Dermis microvascular lymphatic vessel endothelial cell (primary cell): ENCODE measurements around the gene GNAQ. TPM values are rescaled to one million over a fixed set of nuclear protein-coding genes. Genes with fewer than 3 reads are reported as not detected.
"Not testable (repeated sequence)": the region's sequence is repeated elsewhere in the genome, so short reads cannot be mapped to it uniquely, and the experiment has no call there.

Experiments used
- DNase-seq, 2 donors: peaks; one replicate each; pipeline versions ENCODE4 v3.0.0 to v3.0.0-alpha.2; 2010; ENCODE audit warnings: low read depth in 2 of 2
- total RNA-seq: library from RNA; depleted of rRNA; stranded (reverse); fragments of >200 nt; gene quantifications from 2 replicates; pipeline ENCODE4 v1.2.1, GENCODE V29; 2014

The GNAQ gene
- total RNA-seq, 1 donor from 2014 or later = 28.6 TPM

DNA sequence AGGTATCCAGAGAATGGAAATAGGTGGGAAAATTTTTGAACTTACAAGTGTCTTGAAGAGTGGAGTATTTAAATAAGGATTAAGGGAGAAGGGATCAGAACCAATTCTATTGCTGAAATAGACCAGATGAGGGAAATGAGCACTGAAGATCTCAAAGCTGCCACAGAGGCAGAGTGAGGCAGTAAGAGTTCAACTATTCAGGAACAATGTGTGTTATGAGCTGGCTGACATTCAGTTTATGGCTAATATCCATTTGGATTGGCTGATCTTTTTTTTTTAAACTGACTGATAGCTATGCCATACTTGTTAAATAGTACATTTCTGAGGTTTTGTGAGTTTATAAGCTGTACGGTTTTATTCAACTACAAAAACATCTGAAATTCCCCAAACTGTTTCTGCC is 288.2 kb downstream of the GNAQ start:
- no peak for DNase-seq

- DNase-seq = no peak
Observed at GRCh38 chr9:77738932-77739331, 292.7 kb downstream of the GNAQ start.

DNA sequence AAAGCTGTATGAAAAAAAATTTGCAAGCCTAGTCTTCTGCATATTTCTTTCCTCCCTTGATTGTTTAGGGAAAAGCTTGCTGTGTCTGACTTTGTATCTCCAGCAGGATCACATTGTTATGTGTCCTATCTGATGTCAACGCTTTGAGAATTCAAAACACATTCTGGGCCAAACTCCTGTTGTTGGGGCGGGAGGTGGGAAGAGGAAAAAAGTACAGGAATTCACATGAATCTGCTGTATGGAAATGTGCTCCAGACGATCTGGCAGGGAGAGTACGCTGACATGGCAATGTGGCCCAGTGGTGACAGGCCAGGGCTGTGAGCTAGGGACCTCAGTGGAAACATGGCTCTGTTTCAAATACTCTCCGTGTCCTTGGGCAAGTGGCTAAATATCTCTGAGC is 296.1 kb downstream of the GNAQ start:
- peak; percentile 93 to 97 for DNase-seq

GRCh38 chr9:77731930-77732329 is 299.7 kb downstream of the GNAQ start:
- no peak for DNase-seq

DNA sequence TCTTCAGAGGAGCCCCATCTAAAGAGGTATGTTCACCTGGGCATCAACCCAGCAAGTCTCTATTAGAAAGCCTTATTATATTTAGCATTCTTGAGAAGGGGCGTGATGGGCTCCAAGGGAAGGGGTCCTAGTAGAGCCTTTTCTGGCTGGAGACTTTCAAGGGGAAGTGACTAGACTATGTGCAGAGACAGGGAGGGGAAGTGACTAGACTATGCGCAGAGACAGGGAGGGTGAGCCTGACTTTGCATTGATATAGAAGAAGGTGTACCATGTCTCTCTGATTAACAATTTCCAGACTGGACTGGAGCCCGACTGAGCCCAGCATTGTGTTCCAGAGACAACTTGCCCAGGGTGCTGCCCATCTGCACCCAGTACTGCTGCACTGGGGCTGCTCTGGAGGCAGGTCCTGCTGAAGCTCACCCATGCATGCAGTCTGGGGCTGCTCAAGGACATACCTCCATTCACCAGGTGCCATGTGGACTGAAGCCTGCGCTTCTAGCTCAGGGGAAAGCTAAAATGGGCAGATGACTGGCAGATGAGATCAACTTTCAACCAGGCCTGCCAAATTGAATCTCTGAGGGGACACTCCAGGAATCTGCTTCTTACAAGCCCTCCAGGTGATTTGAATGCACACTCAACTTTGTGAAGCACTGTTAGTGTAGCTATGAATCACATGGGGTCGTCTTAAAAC is 300.5 kb downstream of the GNAQ start:
- DNase-seq = no peak

DNA sequence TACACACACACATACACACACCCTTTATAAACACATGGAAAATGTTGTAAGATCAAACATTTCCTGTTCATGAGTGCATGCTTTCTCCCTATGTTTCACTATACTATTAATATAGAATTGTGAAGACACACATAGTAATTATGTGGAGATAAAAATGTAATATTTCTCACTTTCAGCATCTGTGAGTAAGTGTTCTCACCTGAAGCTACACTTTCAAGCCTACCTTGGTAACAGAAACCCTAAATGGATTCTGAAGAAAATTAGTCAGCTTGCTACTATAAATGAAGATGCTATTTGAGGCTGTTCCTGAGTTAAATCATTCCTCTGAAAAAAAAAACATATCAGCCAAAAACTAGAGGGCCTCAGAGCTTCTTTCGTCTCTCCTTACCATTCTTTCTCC is 302.4 kb downstream of the GNAQ start:
- DNase-seq = no peak

GRCh38 chr9:77726814-77727213 is 304.8 kb downstream of the GNAQ start:
- no peak for DNase-seq

- DNase-seq = no peak
Observed at GRCh38 chr9:77726289-77726688, 305.3 kb downstream of the GNAQ start.

GRCh38 chr9:77725820-77726219 is 305.8 kb downstream of the GNAQ start:
- DNase-seq = no peak

DNA sequence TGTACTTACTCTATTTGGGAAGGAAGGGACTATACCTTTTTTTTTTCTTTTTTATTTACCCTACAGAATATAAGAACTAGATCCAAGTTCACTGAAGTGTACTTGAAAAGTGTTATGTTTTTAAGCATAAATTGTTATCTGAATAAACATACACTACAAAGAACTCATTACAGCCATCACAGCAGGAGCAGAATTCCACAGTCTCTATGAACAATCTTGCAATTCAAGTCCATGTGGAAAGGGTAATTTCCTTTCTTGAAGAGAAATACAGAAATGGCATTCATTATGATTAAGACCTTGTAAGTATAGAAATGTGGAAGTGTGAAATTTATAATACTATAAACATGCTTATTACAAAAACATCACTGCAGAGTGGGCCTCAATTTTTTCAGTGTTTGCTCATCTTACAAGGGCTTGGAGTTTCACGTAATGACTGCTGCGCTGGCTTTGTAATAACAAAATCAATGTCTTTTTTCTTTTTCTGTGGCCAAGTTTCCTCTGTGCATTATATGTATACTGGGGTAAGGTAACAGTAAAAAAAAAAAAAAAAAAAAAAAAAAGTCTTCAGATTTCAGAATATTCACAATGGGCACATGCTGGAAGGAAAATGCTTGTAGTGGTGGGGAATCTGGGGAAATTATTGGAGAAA is 306.4 kb downstream of the GNAQ start:
- no peak for DNase-seq

GRCh38 chr9:77721156-77721555 is 310.5 kb downstream of the GNAQ start:
- DNase-seq = not testable (repeated sequence)

GRCh38 chr9:77719321-77719720 is 312.3 kb downstream of the GNAQ start:
- no peak for DNase-seq

DNA sequence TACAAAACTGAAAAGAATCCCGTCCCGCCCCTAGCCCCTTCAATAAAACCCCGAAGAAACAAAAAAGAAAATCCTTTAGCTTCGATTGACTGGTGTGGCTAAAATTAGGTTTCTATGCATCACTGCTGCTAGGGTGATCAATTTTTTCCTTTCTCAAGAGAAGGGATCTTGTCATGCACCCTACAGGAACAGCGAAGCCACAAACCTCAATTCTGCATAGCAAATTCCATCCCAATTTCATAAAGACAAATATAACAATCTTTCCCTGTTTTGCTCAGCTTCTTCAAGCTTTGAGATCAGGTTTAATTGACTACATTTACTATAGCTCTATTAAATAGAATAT is 313.3 kb downstream of the GNAQ start:
- DNase-seq = not testable (repeated sequence)

DNA sequence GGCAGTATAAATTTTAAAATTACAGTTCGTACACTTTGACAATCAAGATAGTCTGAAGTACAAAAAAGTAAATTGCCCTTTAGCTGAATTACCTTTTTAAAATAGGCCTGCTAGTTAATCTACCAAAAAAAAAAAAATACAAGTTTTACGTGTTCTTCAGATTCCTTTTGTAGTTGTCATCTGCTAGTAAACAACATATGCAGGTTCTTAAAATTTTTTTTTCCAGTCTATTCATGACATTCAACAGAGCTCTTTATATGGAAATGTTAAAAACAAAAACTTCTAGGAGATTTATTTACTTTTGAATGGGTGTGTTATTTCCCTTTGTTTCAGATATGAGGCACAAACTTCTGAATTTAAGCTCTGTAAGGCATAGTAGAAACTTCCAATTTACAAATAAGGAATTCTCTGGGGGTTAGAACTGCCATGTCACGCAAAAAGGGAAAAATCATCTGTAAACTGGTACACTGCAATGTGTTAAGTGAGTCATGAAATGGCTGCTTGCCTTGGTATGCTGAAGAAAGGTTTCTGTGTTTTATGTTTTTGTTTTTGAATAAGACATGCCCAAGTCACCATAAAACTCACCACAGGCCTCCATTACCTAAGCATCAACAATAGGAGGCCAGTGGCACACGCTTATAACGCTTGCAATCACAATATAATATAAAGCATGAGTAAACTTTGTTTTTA is 313.9 kb downstream of the GNAQ start:
- peak in 1 of 2 donors; percentile 62 for DNase-seq

- peak in 1 of 2 donors; percentile 49 for DNase-seq
Observed at GRCh38 chr9:77714077-77714549, 317.5 kb downstream of the GNAQ start.

DNA sequence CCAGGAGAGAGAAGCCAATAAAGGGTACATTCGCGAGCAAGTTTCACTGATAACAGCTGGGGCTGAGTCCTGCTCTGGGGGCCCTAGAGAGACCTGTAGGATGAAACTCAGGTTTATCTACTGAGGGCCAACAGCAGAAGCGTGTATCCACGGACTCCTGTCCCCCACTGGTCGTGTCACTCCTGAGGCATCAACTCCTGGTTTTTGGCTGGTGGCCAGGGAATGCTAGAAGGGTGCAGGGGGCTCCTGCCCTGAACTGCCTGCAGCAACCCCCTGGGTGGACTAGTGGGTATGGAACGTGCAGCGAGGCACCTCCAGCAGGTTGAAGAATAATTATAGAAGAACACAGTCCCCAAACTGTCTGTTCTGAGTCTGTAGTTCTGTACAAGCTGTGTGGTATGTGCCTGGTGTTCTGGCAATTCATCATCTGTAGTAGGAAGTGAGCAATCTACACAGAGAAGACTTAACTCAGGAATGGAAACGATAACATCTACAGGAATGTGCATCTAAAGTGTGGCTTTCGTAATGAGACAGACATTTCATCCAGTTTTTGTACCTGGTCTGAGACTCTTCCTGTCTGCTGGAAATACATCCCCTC is 319.0 kb downstream of the GNAQ start:
- peak in 1 of 2 donors; percentile 86 for DNase-seq

DNA sequence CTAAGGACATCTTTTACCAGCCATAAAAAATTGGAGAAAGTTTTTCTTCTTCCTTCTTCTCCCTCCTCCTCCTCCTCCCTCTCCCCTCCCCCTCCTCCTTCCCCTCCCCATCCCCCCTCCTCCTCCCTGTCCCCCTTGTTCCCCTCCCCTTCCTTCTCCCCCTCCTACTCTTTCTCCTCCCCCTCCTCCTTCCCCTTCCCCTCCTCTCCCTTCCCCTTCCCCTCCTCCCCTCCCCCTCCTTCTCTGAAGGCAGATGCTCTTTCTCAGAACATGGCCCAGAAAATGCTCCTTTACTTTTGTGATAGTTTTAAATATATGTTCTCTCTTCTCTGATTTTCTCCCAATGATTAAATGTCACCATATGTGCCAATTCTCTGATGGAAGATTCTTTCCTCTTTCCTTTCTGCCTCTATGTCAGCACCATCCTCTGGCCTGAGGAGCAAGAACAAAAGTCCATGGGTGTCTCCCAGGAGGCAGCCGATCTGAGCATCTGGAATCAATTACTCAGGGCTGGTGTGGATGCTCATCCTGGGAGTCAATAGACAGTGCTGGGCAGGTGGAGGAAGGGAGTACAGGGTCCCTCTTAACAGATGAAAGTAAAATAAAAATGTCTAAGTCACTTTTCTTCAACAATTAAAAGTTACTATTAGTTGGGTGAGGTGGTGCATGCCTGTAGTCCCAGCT is 320.5 kb downstream of the GNAQ start:
- DNase-seq = no peak

- DNase-seq = no peak
Observed at GRCh38 chr9:77710316-77710715, 321.3 kb downstream of the GNAQ start.

- DNase-seq = no peak
Observed at GRCh38 chr9:77708064-77708815, 323.4 kb downstream of the GNAQ start.

DNA sequence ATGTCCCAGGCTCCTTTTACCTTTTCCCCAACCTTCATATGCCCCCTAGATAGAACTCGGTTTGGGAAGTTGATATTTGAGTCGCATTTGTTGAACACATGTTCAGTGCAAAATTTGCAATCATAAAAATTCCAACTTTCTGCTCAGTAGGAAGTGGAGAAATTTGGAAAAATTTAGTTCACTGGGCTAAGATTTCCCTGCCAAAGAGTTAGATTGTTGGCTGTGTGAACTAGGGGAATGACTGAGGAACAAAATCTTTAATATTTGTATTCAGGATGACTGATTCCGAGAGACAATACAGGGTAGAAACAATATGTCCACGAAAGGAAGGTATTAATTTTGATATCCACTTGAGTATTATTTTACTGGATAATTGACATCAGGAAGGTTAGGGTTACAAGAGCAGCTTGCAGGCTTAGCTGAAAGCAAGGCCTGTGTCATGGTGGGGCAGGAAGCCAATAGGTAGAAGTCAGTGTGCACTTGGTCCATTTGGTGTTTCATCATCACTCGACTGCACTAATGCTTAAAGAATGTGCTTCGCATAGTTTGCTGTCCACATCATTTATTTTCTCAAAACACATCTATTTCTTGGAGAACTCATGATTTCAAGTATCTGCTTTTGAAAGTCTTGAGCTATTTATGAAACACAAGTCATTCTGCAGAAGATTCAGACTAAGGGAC is 324.1 kb downstream of the GNAQ start:
- DNase-seq = peak; percentile 88 to 99
